IPS-18c (cell line): ENCODE results near the gene ACSBG1.

ENCODE experiments used
- H3K4me3 ChIP-seq: 2 replicates; pipeline ENCODE4 v1.7.0; 2013; ENCODE audit warnings: low read depth, mild to moderate bottlenecking, low read length, moderate library complexity; ENCODE audit not compliant: insufficient read depth
- H3K9me3 ChIP-seq: one replicate; pipeline ENCODE4 v1.6.1; 2013; ENCODE audit warnings: mild to moderate bottlenecking, low read length, moderate library complexity; ENCODE audit not compliant: control insufficient read depth, insufficient read depth

ACSBG1 gene

GRCh38 chr15:78195735-78196201 is 38.6 kb downstream of the ACSBG1 start:
- H3K9me3 ChIP-seq: peaks cover 2% of the 10 kb centered on the region
- no peak overlapping the region for H3K4me3 ChIP-seq

GRCh38 chr15:78194568-78194925 is 39.8 kb downstream of the ACSBG1 start:
- Histone ChIP-seq H3K4me3 (no peak overlapping the region), H3K9me3 (peaks cover 2% of the 10 kb centered on the region)

GRCh38 chr15:78193731-78194567 is 40.4 kb downstream of the ACSBG1 start:
- Histone ChIP-seq H3K9me3 (peaks cover 2% of the 10 kb centered on the region), H3K4me3 (no peak overlapping the region)

GRCh38 chr15:78192826-78193594 is 41.4 kb downstream of the ACSBG1 start:
- no peak overlapping the region for H3K4me3 ChIP-seq

GRCh38 chr15:78182821-78183220 is 51.5 kb downstream of the ACSBG1 start:
- Histone ChIP-seq H3K4me3 (no peak overlapping the region), H3K9me3 (no peaks in the 10 kb centered on the region)

More at GRCh38 chr15:78192826-78193594, 41.4 kb downstream of the ACSBG1 start:
- peaks cover 2% of the 10 kb centered on the region for H3K9me3 ChIP-seq

GRCh38 chr15:78182336-78182700 is 52.0 kb downstream of the ACSBG1 start:
- Histone ChIP-seq H3K9me3 (no peaks in the 10 kb centered on the region), H3K4me3 (no peak overlapping the region)

- no peaks in the 10 kb centered on the region for H3K9me3 ChIP-seq
- H3K4me3 ChIP-seq: no peak overlapping the region
Measured at GRCh38 chr15:78179906-78180305, 54.5 kb downstream of the ACSBG1 start.

GRCh38 chr15:78179286-78179840 is 55.0 kb downstream of the ACSBG1 start:
- H3K4me3 ChIP-seq: no peak overlapping the region

GRCh38 chr15:78178064-78178463 is 56.3 kb downstream of the ACSBG1 start:
- no peaks in the 10 kb centered on the region for H3K9me3 ChIP-seq
- H3K4me3 ChIP-seq: no peak overlapping the region

More at GRCh38 chr15:78179286-78179840, 55.0 kb downstream of the ACSBG1 start:
- H3K9me3 ChIP-seq: no peaks in the 10 kb centered on the region

GRCh38 chr15:78177447-78177873 is 56.9 kb downstream of the ACSBG1 start:
- Histone ChIP-seq H3K4me3 (no peak overlapping the region), H3K9me3 (no peaks in the 10 kb centered on the region)

GRCh38 chr15:78175330-78175729 is 59.0 kb downstream of the ACSBG1 start:
- H3K9me3 ChIP-seq: no peaks in the 10 kb centered on the region

GRCh38 chr15:78174401-78174800 is 60.0 kb downstream of the ACSBG1 start:
- H3K4me3 ChIP-seq: no peak overlapping the region

More at GRCh38 chr15:78175330-78175729, 59.0 kb downstream of the ACSBG1 start:
- no peak overlapping the region for H3K4me3 ChIP-seq

GRCh38 chr15:78171864-78172472 is 62.4 kb downstream of the ACSBG1 start:
- Histone ChIP-seq H3K4me3 (no peak overlapping the region), H3K9me3 (no peaks in the 10 kb centered on the region)

More at GRCh38 chr15:78174401-78174800, 60.0 kb downstream of the ACSBG1 start:
- no peaks in the 10 kb centered on the region for H3K9me3 ChIP-seq

GRCh38 chr15:78170848-78171773 is 63.3 kb downstream of the ACSBG1 start:
- H3K4me3 ChIP-seq: no peak overlapping the region
- no peaks in the 10 kb centered on the region for H3K9me3 ChIP-seq

GRCh38 chr15:78168608-78169007 is 65.8 kb downstream of the ACSBG1 start:
- Histone ChIP-seq H3K9me3 (no peaks in the 10 kb centered on the region), H3K4me3 (no peak overlapping the region)

GRCh38 chr15:78167227-78167888 is 67.0 kb downstream of the ACSBG1 start:
- H3K4me3 ChIP-seq: no peak overlapping the region
- no peaks in the 10 kb centered on the region for H3K9me3 ChIP-seq
